Sciatic nerve (tissue), 2 donors: ENCODE results near the gene FZR1. TPM values are rescaled to one million over a fixed set of nuclear protein-coding genes. Genes with fewer than 3 reads are reported as not detected.
"Not testable (repeated sequence)": the region's sequence is repeated elsewhere in the genome, so short reads cannot be mapped to it uniquely, and the experiment has no call there.

Experiments
- ATAC-seq: fragments of 200-7000 bp; cut with Tn5 transposase; one replicate; pipeline ENCODE4 v1.9.1; 2020; ENCODE audit warnings: mild to moderate bottlenecking, moderate library complexity
- DNase-seq: peaks from one replicate; pipeline ENCODE4 v3.0.0-alpha.2; 2020; ENCODE audit warnings: low spot score
- intact Hi-C: fragments of 100-400 bp; cut with DNase I; formaldehyde crosslinking; loops from one replicate; pipeline ENCODE4 v1.14.2; 2022
- total RNA-seq: library from RNA; stranded (reverse); fragmentation: NEBNext Ultra II Directional; extraction: Animal tissue kit (Norgen Biotek cat#: 25700); gene quantifications from one replicate; pipeline ENCODE4 v1.2.1, GENCODE V29; 2021
- donor health status: DM: no; HTN: no; CAD: no.
- donor health status: DM: no; HTN: no; CAD: no.

FZR1 gene
- total RNA-seq, 1 donor from 2014 or later = 46.1 TPM

DNA sequence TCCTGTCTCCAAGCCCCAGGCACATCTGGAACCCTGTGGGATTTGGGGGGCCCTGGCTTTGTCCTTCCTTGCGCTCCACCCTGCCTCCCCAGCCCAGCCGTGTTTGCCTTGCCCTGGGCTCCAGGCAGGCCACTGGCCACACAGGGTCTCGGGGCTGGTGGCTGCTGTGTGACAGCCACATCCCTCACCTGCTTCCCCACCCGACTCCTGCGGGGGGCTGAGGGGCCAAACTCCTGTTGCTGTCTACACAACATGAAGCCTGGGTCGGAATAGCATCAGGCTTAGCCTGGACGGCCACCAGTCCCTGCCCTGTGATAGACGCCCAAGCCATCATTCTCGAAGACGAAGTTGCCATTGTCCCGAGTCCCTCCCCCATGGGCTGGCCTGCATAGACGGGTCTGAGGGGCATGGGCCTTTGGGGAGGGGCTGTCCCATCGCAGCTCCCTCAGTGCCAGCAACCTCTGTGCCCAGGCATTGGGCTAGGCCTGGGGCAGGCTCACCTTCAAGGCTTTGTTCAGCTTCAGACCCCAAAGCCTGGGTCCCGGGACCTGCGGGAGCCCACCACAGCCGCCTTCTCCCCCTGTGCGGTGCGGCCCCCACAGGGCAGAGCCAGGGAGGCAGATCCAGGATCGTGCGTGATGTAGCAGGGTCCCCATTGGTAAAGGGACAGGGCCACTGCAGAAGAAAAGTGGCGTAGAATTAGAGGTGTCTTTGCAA, 17.4 kb downstream of the FZR1 start:
- ATAC-seq (no peak), DNase-seq (no peak)
- intact Hi-C loops = no loop called here

DNA sequence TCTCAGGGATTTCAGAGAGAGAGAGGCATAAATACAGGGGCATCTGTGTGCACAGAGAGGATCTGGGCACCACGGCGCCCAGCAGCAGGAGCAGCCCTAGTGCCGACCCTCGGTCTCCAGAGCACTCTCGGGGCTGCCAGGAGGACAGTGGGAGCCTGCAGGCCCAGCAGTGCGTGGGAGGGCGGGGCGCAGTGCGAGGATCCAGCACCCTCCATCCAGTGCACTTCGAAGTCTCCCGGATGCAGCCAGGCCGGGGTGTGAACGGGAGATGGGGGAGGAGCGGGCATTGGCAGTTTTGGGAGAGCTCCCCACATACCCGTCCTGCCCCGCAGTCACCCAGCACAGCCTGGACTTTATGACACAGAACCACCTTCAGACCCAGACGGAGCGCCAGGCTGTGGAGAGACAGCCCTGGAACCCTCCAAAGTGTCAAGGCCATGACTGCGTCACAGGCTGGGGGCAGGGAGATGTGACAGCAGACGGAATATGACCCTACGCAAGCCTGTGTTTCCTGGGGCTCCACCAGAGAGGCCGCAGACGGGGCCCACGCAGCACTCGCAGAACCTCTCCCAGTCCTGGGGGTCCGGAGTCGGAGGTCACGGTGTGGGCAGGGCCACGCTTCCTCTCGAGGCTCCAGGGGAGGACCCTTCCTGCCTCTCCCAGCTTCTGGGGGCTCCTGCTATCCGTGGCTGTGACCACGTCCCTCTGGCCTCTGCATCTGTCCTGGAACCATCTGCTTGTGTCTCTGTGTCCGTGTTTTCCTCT, 18.1 kb downstream of the FZR1 start:
- ATAC-seq (no peak), DNase-seq (no peak)
- intact Hi-C loops = no loop called here

DNA sequence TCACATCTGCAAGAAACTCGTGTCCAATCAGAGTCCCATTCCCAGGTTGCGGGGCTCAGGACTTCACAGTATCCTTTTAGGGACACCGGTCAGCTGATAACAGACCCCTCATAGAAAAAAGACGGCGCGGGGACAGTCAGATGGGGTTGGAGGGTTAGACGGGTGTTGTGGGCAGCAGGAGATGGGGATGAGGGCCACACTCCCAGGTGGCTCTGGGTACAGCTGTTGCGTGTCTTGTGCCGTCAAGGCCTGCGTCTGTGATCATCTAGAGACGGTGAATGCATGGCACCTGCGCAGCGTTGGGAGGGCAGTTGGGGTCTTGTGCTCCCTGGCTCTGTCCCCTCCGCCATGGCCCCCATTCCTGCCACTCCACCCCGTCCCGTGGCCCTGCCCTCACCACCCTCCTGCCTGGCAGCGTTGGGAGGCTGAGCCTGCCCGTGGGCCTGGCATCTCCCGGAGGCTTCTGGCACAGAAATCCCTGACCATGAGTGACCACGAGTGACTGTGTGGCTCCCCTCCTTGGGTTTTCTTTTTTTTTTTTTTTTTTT, 18.9 kb downstream of the FZR1 start:
- no peak for ATAC-seq
- DNase-seq = no peak
- intact Hi-C loops = no loop called here

- DNase-seq (no peak), ATAC-seq (no peak)
- intact Hi-C loops = no loop called here
Measured at GRCh38 chr19:3526507-3527237, 20.6 kb downstream of the FZR1 start.

DNA sequence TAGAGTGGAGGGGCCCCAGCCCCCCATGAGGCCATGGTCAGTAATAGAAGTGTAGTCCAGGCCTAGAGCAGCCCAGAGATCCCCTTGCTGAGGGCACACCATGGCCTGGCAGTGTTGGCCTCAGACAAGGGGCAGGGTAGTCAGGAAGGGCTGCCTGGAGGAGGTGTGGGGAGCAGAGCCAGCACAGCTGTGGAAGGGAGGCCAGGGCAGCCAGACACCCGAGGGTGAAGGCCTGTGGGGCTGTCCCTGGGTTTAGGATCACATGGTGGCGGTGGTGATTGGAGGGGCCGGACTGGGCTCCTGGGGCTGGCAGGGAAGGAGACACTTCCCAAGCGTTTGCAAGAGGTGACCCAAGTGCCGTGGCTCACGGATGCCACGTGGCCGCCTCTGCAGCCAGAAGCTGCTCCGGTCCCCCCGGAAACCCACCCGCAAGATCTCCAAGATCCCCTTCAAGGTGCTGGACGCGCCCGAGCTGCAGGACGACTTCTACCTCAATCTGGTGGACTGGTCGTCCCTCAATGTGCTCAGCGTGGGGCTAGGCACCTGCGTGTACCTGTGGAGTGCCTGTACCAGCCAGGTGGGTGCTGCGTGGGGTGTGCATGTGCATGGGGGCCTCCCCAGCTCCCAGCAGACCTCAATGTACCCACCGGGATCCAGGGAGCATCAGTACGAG, 21.3 kb downstream of the FZR1 start:
- DNase-seq (no peak), ATAC-seq (no peak)
- intact Hi-C loops = no loop called here

DNA sequence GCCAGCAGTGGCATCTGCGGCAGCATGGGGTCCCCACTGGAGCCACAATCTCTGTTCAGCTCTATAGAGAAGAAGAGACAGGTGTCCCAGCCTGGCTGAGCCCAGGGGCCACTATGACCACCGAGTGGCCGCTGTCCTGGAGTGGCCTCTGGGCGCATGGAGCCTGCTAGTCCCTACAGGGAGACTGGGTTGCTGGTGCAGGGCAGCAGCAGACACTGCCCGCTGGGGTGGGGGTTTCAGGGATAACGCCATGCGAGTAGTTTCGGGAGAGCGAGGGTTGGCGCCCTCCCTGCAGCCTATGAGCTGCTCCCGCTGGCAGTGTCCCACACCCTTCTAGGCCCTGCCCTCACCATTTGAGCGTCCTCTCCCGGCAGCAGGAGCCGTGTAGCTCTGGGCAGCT, 22.0 kb downstream of the FZR1 start:
- intact Hi-C loops = no loop called here
- ATAC-seq = no peak
- DNase-seq = no peak

DNA sequence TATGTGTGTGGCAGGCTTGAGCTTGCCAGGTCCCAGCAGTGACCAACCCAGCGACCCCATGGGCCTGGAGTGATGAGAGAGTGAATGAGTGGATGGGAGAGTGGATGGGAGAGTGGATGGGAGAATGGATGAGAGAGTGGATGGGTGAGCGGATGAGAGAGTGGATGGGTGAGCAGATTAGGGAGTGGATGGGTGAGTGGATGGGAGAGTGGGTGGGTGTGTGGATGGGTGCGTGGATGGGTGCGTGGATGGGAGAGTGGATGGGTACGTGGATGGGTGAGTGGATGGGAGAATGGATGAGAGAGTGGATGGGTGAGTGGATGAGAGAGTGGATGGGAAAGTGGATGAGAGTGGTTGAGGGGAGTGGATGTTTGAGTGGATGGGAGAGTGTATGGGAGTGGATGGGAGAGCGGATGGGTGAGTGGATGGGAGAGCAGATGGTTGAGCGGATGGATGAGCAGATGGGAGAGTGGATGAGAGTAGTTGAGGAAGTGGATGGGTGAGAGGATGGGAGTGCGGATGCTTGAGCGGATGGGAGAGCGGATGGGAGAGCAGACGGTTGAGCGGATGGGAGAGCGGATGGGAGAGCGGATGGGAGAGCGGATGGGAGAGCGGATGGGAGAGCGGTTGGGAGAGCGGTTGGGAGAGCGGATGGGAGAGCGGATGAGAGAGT, 22.6 kb downstream of the FZR1 start:
- ATAC-seq (no peak), DNase-seq (no peak)
- intact Hi-C loops = no loop called here

GRCh38 chr19:3529299-3529698, 23.2 kb downstream of the FZR1 start:
- DNase-seq, intact Hi-C loops, ATAC-seq: not testable (repeated sequence)

DNA sequence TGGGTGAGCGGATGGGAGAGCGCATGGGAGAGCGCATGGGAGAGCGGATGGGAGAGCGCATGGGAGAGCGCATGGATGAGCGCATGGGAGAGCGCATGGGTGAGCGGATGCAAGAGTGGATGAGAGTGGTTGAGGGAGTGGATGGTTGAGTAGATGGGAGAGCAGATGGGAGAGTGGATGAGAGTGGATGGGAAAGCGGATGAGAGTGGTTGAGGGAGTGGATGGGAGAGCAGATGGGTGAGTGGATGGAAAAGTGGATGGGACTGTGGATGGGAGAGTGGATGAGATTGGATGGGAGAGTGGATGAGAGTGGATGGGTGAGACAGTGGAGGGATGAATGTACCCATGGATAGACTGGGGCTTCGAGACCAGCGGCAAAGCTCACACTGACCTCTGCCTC, 24.3 kb downstream of the FZR1 start:
- no peak for DNase-seq
- intact Hi-C loops = no loop called here
- no peak for ATAC-seq

GRCh38 chr19:3531716-3532115, 25.6 kb downstream of the FZR1 start:
- ATAC-seq = no peak
- intact Hi-C loops = no loop called here
- no peak for DNase-seq

DNA sequence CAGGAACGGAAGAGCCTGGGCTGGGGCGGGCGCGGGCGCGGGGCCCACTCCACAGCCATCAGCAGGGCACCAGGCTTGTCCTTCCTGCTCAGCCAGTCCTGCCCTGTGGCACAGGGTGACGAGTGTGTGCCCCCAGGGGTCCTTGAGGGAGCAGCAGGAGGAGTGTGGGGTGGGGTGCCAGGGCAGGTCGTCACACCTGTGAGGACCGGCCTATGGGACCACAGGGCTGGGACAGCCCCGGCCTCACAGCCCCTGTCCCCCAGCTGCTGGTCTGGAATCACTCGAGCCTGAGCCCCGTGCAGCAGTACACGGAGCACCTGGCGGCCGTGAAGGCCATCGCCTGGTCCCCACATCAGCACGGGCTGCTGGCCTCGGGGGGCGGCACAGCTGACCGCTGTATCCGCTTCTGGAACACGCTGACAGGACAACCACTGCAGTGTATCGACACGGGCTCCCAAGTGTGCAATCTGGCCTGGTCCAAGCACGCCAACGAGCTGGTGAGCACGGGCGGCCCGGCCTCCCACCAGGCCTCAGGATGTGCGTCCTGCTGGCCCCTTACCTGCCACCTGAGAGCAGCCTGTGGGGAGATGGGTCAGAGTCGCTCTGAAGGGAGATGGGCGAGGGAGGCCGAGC, 26.2 kb downstream of the FZR1 start:
- intact Hi-C loops = no loop called here
- no peak for DNase-seq
- ATAC-seq = no peak

- ATAC-seq = no peak
Measured at GRCh38 chr19:3533033-3533432, 26.9 kb downstream of the FZR1 start.

DNA sequence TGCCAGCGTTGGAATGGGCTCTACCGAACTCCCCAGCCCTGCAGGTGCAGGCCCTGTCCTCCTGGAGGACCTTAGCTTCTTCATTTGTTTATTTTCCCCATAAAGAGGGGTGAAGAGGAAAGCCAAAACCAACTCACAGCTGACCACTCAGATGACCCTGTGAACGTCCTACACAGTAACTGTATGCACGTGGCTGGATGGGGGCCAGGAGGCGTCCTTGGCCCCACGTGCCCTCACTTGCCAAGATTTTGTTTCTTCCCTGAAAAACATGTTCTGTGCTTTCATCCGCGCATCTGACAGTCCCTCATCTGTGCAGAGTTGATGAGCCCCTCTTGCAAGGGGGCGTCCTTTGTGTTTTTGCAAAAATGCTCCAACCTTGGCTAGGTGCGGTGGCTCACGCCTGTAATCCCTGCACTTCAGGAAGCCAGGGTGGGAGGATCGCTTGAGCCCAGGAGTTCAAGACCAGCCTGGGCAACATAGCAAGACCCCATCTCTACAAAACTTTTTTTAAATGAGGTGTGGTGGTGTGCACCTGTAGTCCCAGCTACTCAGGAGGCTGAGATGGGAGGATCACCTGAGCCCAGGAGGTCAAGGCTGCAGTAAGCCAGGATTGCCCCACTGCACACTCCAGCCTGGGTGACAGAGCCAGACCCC, 27.6 kb downstream of the FZR1 start:
- DNase-seq = no peak
- intact Hi-C loops = no loop called here
- no peak for ATAC-seq

More at GRCh38 chr19:3533033-3533432, 26.9 kb downstream of the FZR1 start:
- DNase-seq = no peak
- intact Hi-C loops = no loop called here

GRCh38 chr19:3534375-3535234, 28.5 kb downstream of the FZR1 start:
- intact Hi-C loops = no loop called here
- no peak for ATAC-seq
- no peak for DNase-seq

DNA sequence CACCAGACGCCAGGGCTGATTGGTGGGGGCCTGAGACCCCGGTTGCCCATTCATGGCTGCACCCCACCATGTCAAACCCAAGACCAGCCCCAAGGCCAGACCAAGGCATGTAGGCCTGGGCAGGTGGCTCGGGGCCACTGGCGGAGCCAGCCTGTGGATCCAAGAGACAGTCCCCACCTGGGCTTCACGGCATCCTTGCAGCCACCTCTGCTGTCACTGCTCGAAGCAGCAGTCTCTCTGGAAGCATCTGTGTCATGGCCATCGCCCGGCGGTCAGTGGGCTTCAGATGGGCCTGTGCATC, 29.1 kb downstream of the FZR1 start:
- intact Hi-C loops = no loop called here
- ATAC-seq (no peak), DNase-seq (no peak)

DNA sequence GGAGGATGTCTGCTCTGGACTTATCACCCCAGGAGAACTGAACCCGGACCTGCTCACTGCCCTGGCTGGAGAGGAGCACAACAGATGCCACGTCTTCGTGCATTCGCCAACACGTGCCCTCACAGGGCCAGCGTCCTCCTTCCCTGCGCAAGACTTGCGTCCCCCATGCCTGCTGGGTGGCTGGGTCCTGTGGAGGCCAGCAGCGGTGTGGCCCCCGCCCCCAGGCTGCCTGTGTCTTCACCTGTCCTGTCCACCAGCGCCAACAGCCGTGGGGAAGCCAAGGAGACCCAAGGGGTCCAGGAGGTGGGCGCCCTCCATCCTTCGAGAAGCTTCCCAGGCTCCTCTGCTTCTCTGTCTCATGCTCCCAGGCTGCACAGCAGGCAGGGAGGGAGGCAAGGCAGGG, 29.5 kb downstream of the FZR1 start:
- DNase-seq (no peak), ATAC-seq (no peak)
- intact Hi-C loops = no loop called here

DNA sequence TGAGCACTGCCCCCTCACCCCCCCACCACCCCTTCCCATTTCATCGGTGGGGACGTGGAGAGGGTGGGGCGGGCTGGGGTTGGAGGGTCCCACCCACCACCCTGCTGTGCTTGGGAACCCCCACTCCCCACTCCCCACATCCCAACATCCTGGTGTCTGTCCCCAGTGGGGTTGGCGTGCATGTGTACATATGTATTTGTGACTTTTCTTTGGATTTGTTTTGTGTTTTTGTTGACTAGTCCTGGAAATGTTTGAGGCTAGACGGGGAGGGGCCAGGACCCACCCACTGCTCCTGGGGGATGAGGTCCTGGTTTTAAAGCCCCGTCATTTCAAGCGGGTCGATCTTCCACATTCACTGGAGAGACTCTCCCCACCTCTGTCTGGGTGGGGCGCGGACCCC, 29.9 kb downstream of the FZR1 start:
- intact Hi-C loops = no loop called here
- no peak for ATAC-seq
- DNase-seq = no peak
